Measurements from ENCODE around the gene KIF18B.
A peak's percentile ranks its signal among the peaks of the same experiment; 100 is the strongest.

KIF18B gene

GRCh38 chr17:44922746-44923470 is 24.7 kb downstream of the KIF18B start:
- TF ChIP-seq ZNF274 (IDR thresholded peaks at IDR 0.05; ENCODE audit: low read depth, low read length) (no peak), SUZ12 (IDR thresholded peaks at IDR 0.05; ENCODE audit: extremely low read depth, insufficient read depth, insufficient read length) (no peak), YY1 (IDR thresholded peaks at IDR 0.05; ENCODE audit: insufficient read depth, insufficient read length) (no peak)
- H3K9ac ChIP-seq (ENCODE audit: insufficient read length, low read depth): no peak overlapping the region
- H3K36me3 ChIP-seq (ENCODE audit: insufficient read depth, insufficient read length, low read length): peaks cover 24% of the 10 kb centered on the region
- H3K4me1 ChIP-seq (ENCODE audit: insufficient read depth, insufficient read length): peaks cover 7% of the 10 kb centered on the region
- DNase-seq (ENCODE audit: low read depth, low spot score): no peak
- H3K4me3 ChIP-seq (ENCODE audit: insufficient read length, low read depth): no peak overlapping the region
- no peaks in the 10 kb centered on the region for H3K9me3 ChIP-seq (ENCODE audit: insufficient read depth, low read length)
- no peaks in the 10 kb centered on the region for H3K27me3 ChIP-seq (ENCODE audit: insufficient read depth, insufficient read length)

GRCh38 chr17:44922136-44922535 is 25.4 kb downstream of the KIF18B start:
- TF ChIP-seq YY1 (IDR thresholded peaks at IDR 0.05; ENCODE audit: insufficient read depth, insufficient read length) (no peak), SUZ12 (IDR thresholded peaks at IDR 0.05; ENCODE audit: extremely low read depth, insufficient read depth, insufficient read length) (no peak), ZNF274 (IDR thresholded peaks at IDR 0.05; ENCODE audit: low read depth, low read length) (no peak)
- no peak overlapping the region for H3K4me3 ChIP-seq (ENCODE audit: insufficient read length, low read depth)
- no peaks in the 10 kb centered on the region for H3K9me3 ChIP-seq (ENCODE audit: insufficient read depth, low read length)
- H3K27me3 ChIP-seq (ENCODE audit: insufficient read depth, insufficient read length): no peaks in the 10 kb centered on the region
- DNase-seq (ENCODE audit: low read depth, low spot score): no peak
- H3K36me3 ChIP-seq (ENCODE audit: insufficient read depth, insufficient read length, low read length): peaks cover 16% of the 10 kb centered on the region
- H3K4me1 ChIP-seq (ENCODE audit: insufficient read depth, insufficient read length): peaks cover 7% of the 10 kb centered on the region
- no peak overlapping the region for H3K9ac ChIP-seq (ENCODE audit: insufficient read length, low read depth)

GRCh38 chr17:44921122-44921882 is 26.3 kb downstream of the KIF18B start:
- H3K4me1 ChIP-seq (ENCODE audit: insufficient read depth, insufficient read length): peaks cover 7% of the 10 kb centered on the region
- peaks cover 8% of the 10 kb centered on the region for H3K36me3 ChIP-seq (ENCODE audit: insufficient read depth, insufficient read length, low read length)
- H3K9ac ChIP-seq (ENCODE audit: insufficient read length, low read depth): no peak overlapping the region
- TF ChIP-seq ZNF274 (IDR thresholded peaks at IDR 0.05; ENCODE audit: low read depth, low read length) (no peak), SUZ12 (IDR thresholded peaks at IDR 0.05; ENCODE audit: extremely low read depth, insufficient read depth, insufficient read length) (no peak), YY1 (IDR thresholded peaks at IDR 0.05; ENCODE audit: insufficient read depth, insufficient read length) (no peak)
- no peaks in the 10 kb centered on the region for H3K27me3 ChIP-seq (ENCODE audit: insufficient read depth, insufficient read length)
- no peak for DNase-seq (ENCODE audit: low read depth, low spot score)
- no peaks in the 10 kb centered on the region for H3K9me3 ChIP-seq (ENCODE audit: insufficient read depth, low read length)
- H3K4me3 ChIP-seq (ENCODE audit: insufficient read length, low read depth): no peak overlapping the region

GRCh38 chr17:44920565-44920940 is 27.0 kb downstream of the KIF18B start:
- Histone ChIP-seq H3K27me3 (ENCODE audit: insufficient read depth, insufficient read length) (no peaks in the 10 kb centered on the region), H3K36me3 (ENCODE audit: insufficient read depth, insufficient read length, low read length) (peaks cover under 1% of the 10 kb centered on the region), H3K9me3 (ENCODE audit: insufficient read depth, low read length) (no peaks in the 10 kb centered on the region), H3K4me1 (ENCODE audit: insufficient read depth, insufficient read length) (peaks cover 7% of the 10 kb centered on the region), H3K9ac (ENCODE audit: insufficient read length, low read depth) (no peak overlapping the region), H3K4me3 (ENCODE audit: insufficient read length, low read depth) (no peak overlapping the region)
- TF ChIP-seq SUZ12 (IDR thresholded peaks at IDR 0.05; ENCODE audit: extremely low read depth, insufficient read depth, insufficient read length): no peak
- DNase-seq (ENCODE audit: low read depth, low spot score): no peak

- no peaks in the 10 kb centered on the region for H3K36me3 ChIP-seq (ENCODE audit: insufficient read depth, insufficient read length, low read length)
- no peaks in the 10 kb centered on the region for H3K9me3 ChIP-seq (ENCODE audit: insufficient read depth, low read length)
- DNase-seq (ENCODE audit: low read depth, low spot score): peak; percentile 63
- peaks cover 7% of the 10 kb centered on the region for H3K4me1 ChIP-seq (ENCODE audit: insufficient read depth, insufficient read length)
- no peak overlapping the region for H3K4me3 ChIP-seq (ENCODE audit: insufficient read length, low read depth)
- TF ChIP-seq SUZ12 (IDR thresholded peaks at IDR 0.05; ENCODE audit: extremely low read depth, insufficient read depth, insufficient read length): no peak
- no peak for TF ChIP-seq YY1 (IDR thresholded peaks at IDR 0.05; ENCODE audit: insufficient read depth, insufficient read length)
- TF ChIP-seq ZNF274 (IDR thresholded peaks at IDR 0.05; ENCODE audit: low read depth, low read length): no peak
- H3K9ac ChIP-seq (ENCODE audit: insufficient read length, low read depth): no peak overlapping the region
- H3K27me3 ChIP-seq (ENCODE audit: insufficient read depth, insufficient read length): no peaks in the 10 kb centered on the region
These were observed 27.5 kb downstream of the KIF18B start for GRCh38 chr17:44919885-44920564.

GRCh38 chr17:44919411-44919810 is 28.2 kb downstream of the KIF18B start:
- H3K9ac ChIP-seq (ENCODE audit: insufficient read length, low read depth): no peak overlapping the region
- no peak for TF ChIP-seq ZNF274 (IDR thresholded peaks at IDR 0.05; ENCODE audit: low read depth, low read length)
- no peak for TF ChIP-seq SUZ12 (IDR thresholded peaks at IDR 0.05; ENCODE audit: extremely low read depth, insufficient read depth, insufficient read length)
- TF ChIP-seq YY1 (IDR thresholded peaks at IDR 0.05; ENCODE audit: insufficient read depth, insufficient read length): no peak
- H3K36me3 ChIP-seq (ENCODE audit: insufficient read depth, insufficient read length, low read length): no peaks in the 10 kb centered on the region
- no peaks in the 10 kb centered on the region for H3K9me3 ChIP-seq (ENCODE audit: insufficient read depth, low read length)
- no peaks in the 10 kb centered on the region for H3K27me3 ChIP-seq (ENCODE audit: insufficient read depth, insufficient read length)
- no peak overlapping the region for H3K4me3 ChIP-seq (ENCODE audit: insufficient read length, low read depth)
- peaks cover 7% of the 10 kb centered on the region for H3K4me1 ChIP-seq (ENCODE audit: insufficient read depth, insufficient read length)
- DNase-seq (ENCODE audit: low read depth, low spot score): no peak

GRCh38 chr17:44918006-44918405 is 29.6 kb downstream of the KIF18B start:
- peaks cover 6% of the 10 kb centered on the region for H3K27me3 ChIP-seq (ENCODE audit: insufficient read depth, insufficient read length)
- peaks cover 10% of the 10 kb centered on the region for H3K4me1 ChIP-seq (ENCODE audit: insufficient read depth, insufficient read length)
- H3K36me3 ChIP-seq (ENCODE audit: insufficient read depth, insufficient read length, low read length): no peaks in the 10 kb centered on the region
- TF ChIP-seq ZNF274 (IDR thresholded peaks at IDR 0.05; ENCODE audit: low read depth, low read length) (no peak), SUZ12 (IDR thresholded peaks at IDR 0.05; ENCODE audit: extremely low read depth, insufficient read depth, insufficient read length) (no peak), YY1 (IDR thresholded peaks at IDR 0.05; ENCODE audit: insufficient read depth, insufficient read length) (no peak)
- DNase-seq (ENCODE audit: low read depth, low spot score): no peak
- no peaks in the 10 kb centered on the region for H3K9me3 ChIP-seq (ENCODE audit: insufficient read depth, low read length)
- no peak overlapping the region for H3K9ac ChIP-seq (ENCODE audit: insufficient read length, low read depth)
- H3K4me3 ChIP-seq (ENCODE audit: insufficient read length, low read depth): no peak overlapping the region

Data from NT2/D1 (cell line).